Endothelial cell (in vitro differentiated cells): ENCODE data around the gene HCRTR1. TPM values are rescaled to one million over a fixed set of nuclear protein-coding genes. Genes with fewer than 3 reads are reported as not detected.

Experiments used
- DNase-seq: peaks from one replicate; pipeline ENCODE4 v3.0.0; 2021; ENCODE audit warnings: low spot score
- H3K27ac Mint-ChIP-seq: one replicate; pipeline ENCODE4 v1.8.0; 2021; ENCODE audit warnings: mixed read lengths, inconsistent platforms; ENCODE audit not compliant: unreplicated experiment
- H3K27me3 Mint-ChIP-seq: one replicate; pipeline ENCODE4 v1.8.0; 2021; ENCODE audit warnings: mild to moderate bottlenecking, moderate library complexity, mixed read lengths, inconsistent platforms; ENCODE audit not compliant: unreplicated experiment
- H3K36me3 Mint-ChIP-seq: one replicate; pipeline ENCODE4 v1.8.0; 2021; ENCODE audit warnings: mild to moderate bottlenecking, low read depth, mixed read lengths, inconsistent platforms; ENCODE audit not compliant: unreplicated experiment
- H3K4me1 Mint-ChIP-seq: one replicate; pipeline ENCODE4 v1.8.0; 2021; ENCODE audit warnings: mild to moderate bottlenecking, mixed read lengths, inconsistent platforms; ENCODE audit not compliant: unreplicated experiment
- H3K4me3 Mint-ChIP-seq: one replicate; pipeline ENCODE4 v1.8.0; 2021; ENCODE audit warnings: mild to moderate bottlenecking, mixed read lengths, inconsistent platforms; ENCODE audit not compliant: unreplicated experiment
- H3K9me3 Mint-ChIP-seq: one replicate; pipeline ENCODE4 v1.8.0; 2021; ENCODE audit warnings: mixed read lengths, inconsistent platforms; ENCODE audit not compliant: unreplicated experiment
- CTCF ChIP-seq: fragments of 200-600 bp; sonication (generic); IDR thresholded peaks from one replicate; pipeline ENCODE4 v1.5.0; 2021; ENCODE audit warnings: antibody characterized with exemption; ENCODE audit not compliant: unreplicated experiment
- total RNA-seq: library from RNA; stranded (reverse); fragmentation: NEBNext Ultra II Directional; extraction: Animal tissue kit (Norgen Biotek cat#: 25700); gene quantifications from one replicate; pipeline ENCODE4 v1.2.1, GENCODE V29; 2021; ENCODE audit not compliant: unreplicated experiment

HCRTR1 gene
- total RNA-seq, 1 donor from 2014 or later: not detected

DNA sequence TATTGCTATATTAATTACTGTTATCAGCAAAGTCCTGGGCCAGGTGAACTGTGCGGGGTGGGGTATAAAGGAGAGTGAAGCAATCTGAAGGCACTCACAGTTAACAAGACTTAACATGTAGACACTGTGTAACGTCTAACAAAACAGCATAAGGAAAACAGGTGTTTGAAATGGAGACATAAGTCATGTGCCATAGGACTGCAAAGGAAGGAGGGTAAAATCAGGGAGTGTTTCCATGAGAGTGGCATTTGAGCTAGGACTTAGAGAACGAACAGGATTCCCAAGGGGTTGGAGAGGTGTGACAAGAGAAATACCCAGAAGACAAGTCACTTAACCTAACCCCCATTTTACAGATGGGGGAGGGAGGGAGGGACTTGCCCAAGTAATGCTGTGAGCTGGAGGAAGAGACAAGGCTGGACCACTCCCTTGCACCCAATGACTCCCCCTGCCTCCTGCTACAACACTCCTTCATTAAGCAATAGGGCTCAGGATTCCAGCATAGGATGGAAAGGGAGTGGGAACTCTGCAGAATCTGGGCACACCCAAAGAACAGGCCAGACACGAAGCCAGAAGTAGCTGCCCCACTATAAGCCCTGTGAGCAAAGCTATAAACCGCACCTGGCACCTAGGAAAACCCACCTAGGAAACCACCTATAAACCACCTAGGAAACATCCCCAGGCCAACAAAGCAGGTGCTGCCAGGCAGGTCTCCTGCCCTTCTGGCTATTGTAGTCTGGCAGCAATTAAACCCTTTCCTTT is 20.6 kb downstream of the HCRTR1 start:
- H3K27ac Mint-ChIP-seq: no peak overlapping the region
- no peaks in the 10 kb centered on the region for H3K36me3 Mint-ChIP-seq
- no peak overlapping the region for H3K4me3 Mint-ChIP-seq
- DNase-seq: no peak
- H3K27me3 Mint-ChIP-seq: no peaks in the 10 kb centered on the region
- peaks cover 5% of the 10 kb centered on the region for H3K4me1 Mint-ChIP-seq
- H3K9me3 Mint-ChIP-seq: no peaks in the 10 kb centered on the region
- no peak for TF ChIP-seq CTCF

GRCh38 chr1:31639543-31639942 is 22.1 kb downstream of the HCRTR1 start:
- DNase-seq: no peak
- Mint-ChIP-seq H3K4me3 (no peak overlapping the region), H3K27ac (no peak overlapping the region), H3K36me3 (no peaks in the 10 kb centered on the region), H3K9me3 (no peaks in the 10 kb centered on the region), H3K27me3 (no peaks in the 10 kb centered on the region), H3K4me1 (peaks cover 12% of the 10 kb centered on the region)
- no peak for TF ChIP-seq CTCF

GRCh38 chr1:31640179-31640578 is 22.7 kb downstream of the HCRTR1 start:
- no peak for TF ChIP-seq CTCF
- no peak overlapping the region for H3K4me3 Mint-ChIP-seq
- DNase-seq: no peak
- H3K4me1 Mint-ChIP-seq: peaks cover 12% of the 10 kb centered on the region
- H3K9me3 Mint-ChIP-seq: no peaks in the 10 kb centered on the region
- no peaks in the 10 kb centered on the region for H3K36me3 Mint-ChIP-seq
- no peak overlapping the region for H3K27ac Mint-ChIP-seq
- H3K27me3 Mint-ChIP-seq: peaks cover 5% of the 10 kb centered on the region

DNA sequence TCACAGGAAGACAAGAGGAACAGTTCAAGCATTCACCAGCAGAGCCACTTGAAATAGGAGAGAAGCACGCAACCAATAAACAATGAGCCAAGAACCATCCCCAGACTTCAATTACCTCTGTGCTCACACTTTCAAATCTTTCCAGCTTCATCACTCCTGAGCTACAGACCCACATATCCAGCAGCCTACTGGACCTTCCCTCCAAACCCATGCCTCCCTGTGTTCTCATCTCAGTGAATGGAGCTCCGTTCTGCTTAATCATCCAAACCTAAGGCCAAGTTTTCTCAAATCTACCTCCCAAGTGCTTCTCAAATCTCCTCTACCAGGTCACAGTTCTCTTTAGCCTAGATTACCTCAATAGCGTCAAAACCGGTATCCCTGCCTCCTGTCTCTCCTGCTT is 23.5 kb downstream of the HCRTR1 start:
- no peak for DNase-seq
- no peak overlapping the region for H3K4me3 Mint-ChIP-seq
- TF ChIP-seq CTCF: no peak
- H3K4me1 Mint-ChIP-seq: peaks cover 15% of the 10 kb centered on the region
- H3K36me3 Mint-ChIP-seq: no peaks in the 10 kb centered on the region
- peaks cover 10% of the 10 kb centered on the region for H3K27me3 Mint-ChIP-seq
- no peak overlapping the region for H3K27ac Mint-ChIP-seq
- H3K9me3 Mint-ChIP-seq: no peaks in the 10 kb centered on the region

- peaks cover 17% of the 10 kb centered on the region for H3K4me1 Mint-ChIP-seq
- peaks cover 13% of the 10 kb centered on the region for H3K27me3 Mint-ChIP-seq
- H3K36me3 Mint-ChIP-seq: peaks cover 3% of the 10 kb centered on the region
- no peak for TF ChIP-seq CTCF
- DNase-seq: no peak
- H3K4me3 Mint-ChIP-seq: no peak overlapping the region
- H3K9me3 Mint-ChIP-seq: no peaks in the 10 kb centered on the region
- H3K27ac Mint-ChIP-seq: peak overlapping the region; percentile 62
These were observed 24.9 kb downstream of the HCRTR1 start for GRCh38 chr1:31642366-31642765.
